ENCODE data around the gene SECISBP2.
"Not testable (repeated sequence)": the region's sequence is repeated elsewhere in the genome, so short reads cannot be mapped to it uniquely, and the experiment has no call there.

The SECISBP2 gene

GRCh38 chr9:89318123-89319014 lies at the start of gene SECISBP2:
SECISBP2 (plus strand) TSS chr9:89318500; CDS start chr9:89318577, 77 bp downstream.
- ATAC-seq (peak; percentile 94), DNase-seq (peak; percentile 97)
- no peaks in the 10 kb centered on the region for H3K27me3 Mint-ChIP-seq
- no peaks in the 10 kb centered on the region for H3K9me3 Mint-ChIP-seq
- H3K36me3 Mint-ChIP-seq (ENCODE audit: low read depth), result peaks cover 77% of the 10 kb centered on the region
- H3K27ac Mint-ChIP-seq, result peak within 1 kb of the TSS; percentile 99
- H3K4me3 Mint-ChIP-seq, result peak within 1 kb of the TSS; percentile 88
- peaks cover 89% of the 10 kb centered on the region for H3K4me1 Mint-ChIP-seq

GRCh38 chr9:89273528-89274279 lies 44.6 kb upstream of the SECISBP2 start:
- no peak overlapping the region for H3K4me3 Mint-ChIP-seq
- no peak overlapping the region for H3K27ac Mint-ChIP-seq
- peaks cover 7% of the 10 kb centered on the region for H3K27me3 Mint-ChIP-seq
- peaks cover 29% of the 10 kb centered on the region for H3K4me1 Mint-ChIP-seq
- H3K36me3 Mint-ChIP-seq (ENCODE audit: low read depth), result peaks cover 14% of the 10 kb centered on the region
- no peak for ATAC-seq
- DNase-seq, result no peak
- peaks cover 36% of the 10 kb centered on the region for H3K9me3 Mint-ChIP-seq

- peaks cover 14% of the 10 kb centered on the region for H3K36me3 Mint-ChIP-seq (ENCODE audit: low read depth)
- ATAC-seq, result peak; percentile 93
These were observed 43.5 kb upstream of the SECISBP2 start for GRCh38 chr9:89274838-89275237.

GRCh38 chr9:89276040-89276439 lies 42.3 kb upstream of the SECISBP2 start:
- H3K27ac Mint-ChIP-seq, DNase-seq, H3K27me3 Mint-ChIP-seq, H3K4me3 Mint-ChIP-seq, ATAC-seq: not testable (repeated sequence)
- Mint-ChIP-seq H3K36me3 (ENCODE audit: low read depth) (peaks cover 14% of the 10 kb centered on the region), H3K9me3 (peaks cover 32% of the 10 kb centered on the region), H3K4me1 (peaks cover 37% of the 10 kb centered on the region)

More at GRCh38 chr9:89274838-89275237, 43.5 kb upstream of the SECISBP2 start:
- no peak overlapping the region for H3K4me3 Mint-ChIP-seq
- H3K9me3 Mint-ChIP-seq, result peaks cover 32% of the 10 kb centered on the region
- peak; percentile 14 for DNase-seq
- peaks cover 36% of the 10 kb centered on the region for H3K4me1 Mint-ChIP-seq
- no peak overlapping the region for H3K27ac Mint-ChIP-seq
- peaks cover 4% of the 10 kb centered on the region for H3K27me3 Mint-ChIP-seq

- Mint-ChIP-seq H3K9me3 (peaks cover 32% of the 10 kb centered on the region), H3K4me1 (peaks cover 37% of the 10 kb centered on the region), H3K4me3 (no peak overlapping the region), H3K27ac (no peak overlapping the region), H3K27me3 (no peaks in the 10 kb centered on the region), H3K36me3 (ENCODE audit: low read depth) (peaks cover 14% of the 10 kb centered on the region)
- ATAC-seq, result no peak
- DNase-seq, result no peak
These were observed 41.3 kb upstream of the SECISBP2 start for GRCh38 chr9:89277043-89277442.

- H3K4me3 Mint-ChIP-seq, result no peak overlapping the region
- no peak for DNase-seq
These were observed 40.8 kb upstream of the SECISBP2 start for GRCh38 chr9:89277454-89277853.

GRCh38 chr9:89278551-89278950 lies 39.7 kb upstream of the SECISBP2 start:
- Mint-ChIP-seq H3K4me3 (no peak overlapping the region), H3K4me1 (peaks cover 37% of the 10 kb centered on the region), H3K27me3 (no peaks in the 10 kb centered on the region), H3K27ac (no peak overlapping the region), H3K9me3 (peaks cover 20% of the 10 kb centered on the region), H3K36me3 (ENCODE audit: low read depth) (peaks cover 11% of the 10 kb centered on the region)
- no peak for DNase-seq
- ATAC-seq, result no peak

More at GRCh38 chr9:89277454-89277853, 40.8 kb upstream of the SECISBP2 start:
- no peak overlapping the region for H3K27ac Mint-ChIP-seq
- peaks cover 30% of the 10 kb centered on the region for H3K9me3 Mint-ChIP-seq
- peak; percentile 48 for ATAC-seq
- H3K27me3 Mint-ChIP-seq, result no peaks in the 10 kb centered on the region
- peaks cover 37% of the 10 kb centered on the region for H3K4me1 Mint-ChIP-seq
- peaks cover 14% of the 10 kb centered on the region for H3K36me3 Mint-ChIP-seq (ENCODE audit: low read depth)

- Mint-ChIP-seq H3K4me3 (no peak overlapping the region), H3K9me3 (peaks cover 14% of the 10 kb centered on the region), H3K27me3 (no peaks in the 10 kb centered on the region), H3K36me3 (ENCODE audit: low read depth) (peaks cover 5% of the 10 kb centered on the region), H3K4me1 (peaks cover 37% of the 10 kb centered on the region), H3K27ac (no peak overlapping the region)
- ATAC-seq, result peak; percentile 42
- DNase-seq, result no peak
These were observed 39.1 kb upstream of the SECISBP2 start for GRCh38 chr9:89278997-89279739.

GRCh38 chr9:89281106-89281505 lies 37.2 kb upstream of the SECISBP2 start:
- Mint-ChIP-seq H3K27ac (no peak overlapping the region), H3K27me3 (no peaks in the 10 kb centered on the region), H3K36me3 (ENCODE audit: low read depth) (no peaks in the 10 kb centered on the region), H3K4me1 (peaks cover 24% of the 10 kb centered on the region), H3K4me3 (no peak overlapping the region), H3K9me3 (peaks cover 4% of the 10 kb centered on the region)
- no peak for DNase-seq
- no peak for ATAC-seq

GRCh38 chr9:89282248-89282968 lies 35.9 kb upstream of the SECISBP2 start:
- Mint-ChIP-seq H3K4me1 (peaks cover 11% of the 10 kb centered on the region), H3K4me3 (peak overlapping the region; percentile 8)
- not testable (repeated sequence) for H3K36me3 Mint-ChIP-seq (ENCODE audit: low read depth); H3K27me3 Mint-ChIP-seq; H3K9me3 Mint-ChIP-seq; H3K27ac Mint-ChIP-seq; ATAC-seq; DNase-seq

GRCh38 chr9:89284076-89284475 lies 34.2 kb upstream of the SECISBP2 start:
- H3K4me3 Mint-ChIP-seq, result no peak overlapping the region
- DNase-seq (no peak), ATAC-seq (no peak)
- no peaks in the 10 kb centered on the region for H3K27me3 Mint-ChIP-seq
- no peaks in the 10 kb centered on the region for H3K9me3 Mint-ChIP-seq
- peaks cover 8% of the 10 kb centered on the region for H3K4me1 Mint-ChIP-seq
- no peak overlapping the region for H3K27ac Mint-ChIP-seq
- H3K36me3 Mint-ChIP-seq (ENCODE audit: low read depth), result peaks cover 4% of the 10 kb centered on the region

GRCh38 chr9:89291741-89292140 lies 26.6 kb upstream of the SECISBP2 start:
- no peak overlapping the region for H3K27ac Mint-ChIP-seq
- H3K27me3 Mint-ChIP-seq, result no peaks in the 10 kb centered on the region
- DNase-seq (no peak), ATAC-seq (no peak)
- H3K4me3 Mint-ChIP-seq, result no peak overlapping the region
- peaks cover 4% of the 10 kb centered on the region for H3K9me3 Mint-ChIP-seq
- no peaks in the 10 kb centered on the region for H3K4me1 Mint-ChIP-seq
- peaks cover 9% of the 10 kb centered on the region for H3K36me3 Mint-ChIP-seq (ENCODE audit: low read depth)

GRCh38 chr9:89293014-89293413 lies 25.3 kb upstream of the SECISBP2 start:
- Mint-ChIP-seq H3K36me3 (ENCODE audit: low read depth) (peaks cover 5% of the 10 kb centered on the region), H3K4me1 (no peaks in the 10 kb centered on the region)

GRCh38 chr9:89295400-89295799 lies 22.9 kb upstream of the SECISBP2 start:
- DNase-seq, result no peak
- H3K27ac Mint-ChIP-seq, result no peak overlapping the region
- no peak overlapping the region for H3K4me3 Mint-ChIP-seq
- no peak for ATAC-seq
- no peaks in the 10 kb centered on the region for H3K27me3 Mint-ChIP-seq
- H3K4me1 Mint-ChIP-seq, result no peaks in the 10 kb centered on the region
- peaks cover 4% of the 10 kb centered on the region for H3K9me3 Mint-ChIP-seq
- H3K36me3 Mint-ChIP-seq (ENCODE audit: low read depth), result peaks cover 5% of the 10 kb centered on the region

More at GRCh38 chr9:89293014-89293413, 25.3 kb upstream of the SECISBP2 start:
- peaks cover 4% of the 10 kb centered on the region for H3K9me3 Mint-ChIP-seq
- no peak overlapping the region for H3K27ac Mint-ChIP-seq
- no peak overlapping the region for H3K4me3 Mint-ChIP-seq
- no peaks in the 10 kb centered on the region for H3K27me3 Mint-ChIP-seq
- DNase-seq (no peak), ATAC-seq (no peak)

All from activated naive CD8-positive, alpha-beta T cell treated with anti-CD3 and anti-CD28 coated beads, Interleukin-2, amount 50 U/mL, for 24 hours (primary cell).